Glomerular visceral epithelial cell (primary cell): ENCODE measurements around the gene EPB41L5.
A peak's percentile ranks its signal among the peaks of the same experiment; 100 is the strongest.
"Not testable (repeated sequence)": the region's sequence is repeated elsewhere in the genome, so short reads cannot be mapped to it uniquely, and the experiment has no call there.

Experiments used
- DNase-seq: peaks from one replicate; pipeline ENCODE4 v3.0.0-alpha.2; 2016; ENCODE audit errors: extremely low spot score

EPB41L5 gene

DNA sequence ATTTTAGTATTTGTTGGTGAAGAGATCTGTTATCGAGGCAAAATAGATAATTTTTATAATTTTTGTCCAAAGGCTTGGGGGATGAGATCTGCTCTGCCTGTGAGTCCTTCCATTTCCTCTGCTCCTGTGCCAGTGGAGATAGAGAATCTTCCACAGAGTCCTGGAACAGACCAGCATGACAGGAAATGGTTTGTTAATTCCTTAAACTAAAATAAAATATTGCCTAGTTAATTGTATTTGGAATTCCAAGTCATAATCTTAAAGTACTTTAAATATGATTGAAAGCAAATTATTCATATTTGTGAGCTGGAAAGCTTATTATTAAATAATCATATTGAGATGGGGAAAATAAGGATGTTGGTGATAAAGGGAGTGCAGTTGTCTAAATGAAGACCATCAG lies 87.8 kb downstream of the EPB41L5 start:
- DNase-seq = no peak

DNA sequence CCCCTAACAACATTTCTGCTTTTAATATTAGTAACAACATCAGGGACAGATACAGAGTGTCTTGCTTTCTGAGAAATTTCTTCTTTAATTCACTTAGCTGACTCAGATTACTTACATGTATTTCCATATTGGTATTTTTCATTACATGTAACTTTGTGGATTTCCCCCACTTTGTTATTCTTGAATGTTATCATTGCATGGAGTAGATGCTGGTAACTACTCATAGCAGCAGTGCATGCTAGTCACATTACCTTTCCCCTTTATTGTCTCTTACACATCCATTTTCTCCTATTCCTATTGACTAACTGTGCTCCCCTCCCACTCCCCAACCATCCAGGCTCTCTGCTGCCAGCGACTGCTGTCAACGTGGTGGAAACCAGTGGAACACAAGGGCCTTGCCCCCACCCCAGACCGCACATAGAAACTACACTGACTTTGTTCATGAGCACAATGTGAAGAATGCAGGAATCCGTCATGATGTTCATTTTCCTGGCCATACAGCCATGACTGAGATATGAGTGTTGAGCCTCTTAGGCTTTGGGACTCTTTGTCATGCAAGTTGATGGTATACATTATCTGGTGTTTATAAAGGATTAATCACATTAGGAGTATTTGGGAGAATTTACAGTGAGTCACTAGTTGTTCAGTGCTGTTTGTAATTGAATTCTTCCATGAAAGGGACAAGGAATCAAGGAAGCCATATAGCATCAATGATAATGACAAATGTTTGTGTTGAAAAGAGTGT lies 91.0 kb downstream of the EPB41L5 start:
- DNase-seq = peak; percentile 60

DNA sequence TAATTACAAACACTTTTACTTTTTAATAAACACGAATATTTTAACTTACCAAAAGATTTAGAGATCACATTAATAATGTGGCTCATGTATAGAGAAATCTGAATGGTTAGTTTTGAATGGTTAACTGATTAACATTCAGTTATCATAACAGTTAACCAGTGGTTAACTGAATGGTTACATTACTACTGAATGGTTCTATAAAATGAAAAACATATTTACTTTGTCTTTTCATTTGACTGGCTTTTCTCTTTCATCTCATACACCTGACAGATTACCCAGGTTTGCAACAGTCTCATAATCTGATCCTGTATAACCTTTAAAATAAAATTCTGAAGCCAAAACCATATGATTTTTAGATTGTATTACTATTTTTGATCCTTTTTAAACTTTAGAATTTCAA lies 91.9 kb downstream of the EPB41L5 start:
- no peak for DNase-seq

DNA sequence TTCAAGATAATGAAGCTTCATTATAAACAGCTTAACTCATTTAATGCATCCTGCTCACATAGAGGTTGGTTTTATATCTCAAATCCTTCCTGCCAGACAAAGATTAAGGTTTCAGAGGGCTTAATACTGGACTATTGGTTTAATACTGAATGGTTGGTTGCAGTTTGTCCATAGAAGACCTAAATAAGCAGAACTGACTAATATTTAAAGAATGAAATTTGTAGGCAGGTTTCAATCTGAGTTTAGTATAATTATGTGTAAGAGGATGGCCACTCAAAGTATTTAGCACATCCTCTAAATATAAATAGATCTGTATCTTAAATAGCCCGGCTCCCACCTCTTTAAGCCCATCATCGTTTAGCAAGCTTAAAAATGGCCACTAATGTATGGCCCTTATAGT lies 92.5 kb downstream of the EPB41L5 start:
- DNase-seq = no peak

DNA sequence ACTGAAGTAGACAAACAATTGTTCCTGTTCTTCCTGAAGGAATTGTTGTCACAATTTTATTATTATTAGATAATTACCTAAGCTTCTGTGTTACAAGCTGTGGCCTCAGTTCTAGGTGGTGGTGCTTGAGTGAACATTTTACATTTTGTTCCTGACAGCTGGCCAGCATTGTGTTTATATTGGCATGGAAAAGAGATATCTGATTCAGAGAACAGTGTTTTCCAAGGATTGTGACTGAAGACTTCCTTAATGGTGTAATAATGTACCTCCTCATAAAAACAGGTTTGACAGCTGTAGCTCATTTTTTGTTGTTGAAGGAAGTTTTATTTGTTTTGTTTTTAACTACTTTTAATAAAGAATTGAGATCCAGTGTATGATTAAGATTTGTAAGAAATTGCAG lies 95.2 kb downstream of the EPB41L5 start:
- peak; percentile 57 for DNase-seq

DNA sequence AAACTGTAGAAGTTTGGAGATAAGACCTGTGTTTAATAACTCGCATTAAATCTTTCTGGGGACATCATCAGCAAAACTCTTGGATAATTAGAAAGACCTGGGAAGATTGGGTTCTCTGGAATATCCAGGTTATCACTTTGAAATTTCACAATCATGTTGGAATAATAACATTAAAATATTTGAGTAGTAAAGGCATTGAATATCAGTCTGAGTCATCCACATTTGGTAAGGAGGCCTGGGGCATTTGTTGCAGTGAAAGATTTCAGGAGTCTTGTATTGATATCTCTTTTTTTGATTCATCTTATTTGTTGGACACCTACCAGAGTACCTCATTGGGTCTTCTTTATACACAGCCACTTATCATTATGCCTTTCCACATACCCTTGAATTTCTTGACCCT lies 95.9 kb downstream of the EPB41L5 start:
- DNase-seq = no peak

DNA sequence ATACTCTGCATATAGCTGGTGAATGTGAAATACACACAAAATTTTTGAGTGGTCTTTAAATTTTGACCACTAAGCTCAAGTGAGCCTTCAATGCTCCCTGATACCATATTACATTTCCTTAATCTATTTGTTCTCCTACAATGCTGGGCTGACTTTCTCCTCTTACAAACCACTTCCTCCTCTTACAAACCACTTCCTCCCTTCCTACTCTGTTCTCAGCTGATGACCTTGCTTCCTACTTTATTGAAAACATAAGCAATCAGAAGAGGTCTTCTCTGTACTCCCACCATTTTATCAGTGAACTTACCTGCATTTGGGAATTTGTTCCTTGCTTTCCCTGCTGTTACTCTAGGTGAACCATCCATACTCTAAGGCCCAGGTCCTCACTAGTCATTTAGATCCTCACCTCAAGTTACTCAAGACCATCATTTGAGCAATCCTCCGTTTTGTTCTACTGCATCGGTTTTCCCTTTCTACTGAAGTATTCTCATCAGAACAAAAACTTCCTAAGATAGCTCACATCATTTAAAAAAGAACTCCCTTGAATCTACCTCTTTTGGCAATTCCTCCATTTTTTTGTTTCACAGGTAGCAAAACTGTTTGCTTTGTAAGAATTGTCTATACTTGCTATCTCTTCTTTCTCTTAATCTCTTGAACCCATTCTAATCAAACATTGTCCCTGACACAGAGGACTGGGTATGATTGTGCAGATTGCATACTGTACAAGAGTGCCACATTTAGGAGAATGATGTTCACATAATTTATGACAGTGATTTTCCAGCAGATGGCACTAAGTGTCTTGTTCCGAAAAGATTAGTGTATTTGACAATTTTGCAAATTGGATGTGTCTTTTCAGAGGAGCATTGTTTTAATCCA lies 96.5 kb downstream of the EPB41L5 start:
- DNase-seq = peak; percentile 33

DNA sequence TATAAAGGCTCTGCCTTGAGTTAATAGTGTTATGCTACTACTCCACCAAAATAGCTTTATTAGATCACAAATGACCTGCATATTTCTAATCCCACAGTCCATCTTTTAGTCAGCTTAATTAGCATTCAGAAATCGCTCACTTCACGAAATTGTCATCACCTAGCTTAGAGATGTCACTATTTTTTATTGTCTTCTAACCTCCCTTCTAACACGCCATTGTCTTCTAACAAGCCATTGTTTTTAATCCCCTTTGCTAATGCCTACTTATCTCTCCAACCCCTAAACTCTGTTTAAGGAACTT lies 97.1 kb downstream of the EPB41L5 start:
- no peak for DNase-seq

DNA sequence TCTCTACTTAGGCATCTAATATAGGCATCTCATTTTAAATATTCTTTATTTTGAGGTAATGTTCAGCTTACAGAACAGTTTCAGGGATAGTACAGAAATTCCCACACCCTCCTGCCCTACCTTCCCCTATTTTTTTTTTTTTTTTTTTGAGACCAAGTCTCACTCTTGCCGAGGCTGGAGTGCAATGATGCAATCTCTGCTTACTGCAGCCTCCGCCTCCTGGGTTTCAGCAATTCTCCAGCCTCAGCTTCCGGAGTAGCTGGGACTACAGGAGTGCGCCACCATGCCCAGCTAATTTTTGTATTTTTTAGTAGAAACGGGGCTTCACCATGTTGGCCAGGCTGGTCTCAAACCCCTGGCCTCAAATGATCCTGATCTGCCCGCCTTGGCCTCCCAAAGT lies 97.6 kb downstream of the EPB41L5 start:
- no peak for DNase-seq

DNA sequence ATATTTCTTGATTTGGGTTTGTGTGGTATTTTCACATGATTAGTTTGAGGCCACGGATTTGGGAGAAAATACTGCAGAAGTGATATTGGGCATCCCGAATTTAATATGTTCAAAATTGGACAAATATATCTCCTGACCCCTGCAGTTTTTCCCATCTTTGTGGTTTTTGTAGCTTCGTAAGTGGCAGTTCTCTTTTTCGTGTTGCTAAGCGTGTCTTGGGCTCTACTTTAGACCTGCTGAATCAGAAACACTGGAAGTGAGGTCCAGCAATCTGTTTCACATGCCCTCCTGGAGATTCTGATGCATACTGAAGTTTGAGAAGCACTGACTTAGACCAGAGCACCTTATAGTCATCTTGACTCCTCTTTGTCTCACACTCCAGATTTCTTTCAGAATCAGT lies 98.3 kb downstream of the EPB41L5 start:
- DNase-seq = no peak

DNA sequence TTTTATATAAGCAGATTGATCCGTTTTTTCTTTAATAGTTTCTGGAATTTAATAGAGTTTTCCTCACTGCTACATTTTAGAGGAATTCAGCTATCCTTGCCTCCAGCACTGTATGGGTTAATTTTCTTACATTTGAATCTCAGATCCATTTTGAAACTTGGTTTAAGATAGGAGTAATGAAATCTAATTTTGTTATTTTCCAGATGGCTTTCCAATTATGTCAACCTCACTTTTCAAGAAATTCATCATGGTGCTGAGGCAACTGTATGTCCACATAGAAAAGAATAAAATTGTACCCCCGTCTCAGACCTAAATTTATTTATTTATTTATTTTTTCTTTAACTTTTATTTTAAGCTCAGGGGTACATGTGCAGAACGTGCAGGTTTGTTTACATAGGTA lies 105.1 kb downstream of the EPB41L5 start:
- no peak for DNase-seq

DNA sequence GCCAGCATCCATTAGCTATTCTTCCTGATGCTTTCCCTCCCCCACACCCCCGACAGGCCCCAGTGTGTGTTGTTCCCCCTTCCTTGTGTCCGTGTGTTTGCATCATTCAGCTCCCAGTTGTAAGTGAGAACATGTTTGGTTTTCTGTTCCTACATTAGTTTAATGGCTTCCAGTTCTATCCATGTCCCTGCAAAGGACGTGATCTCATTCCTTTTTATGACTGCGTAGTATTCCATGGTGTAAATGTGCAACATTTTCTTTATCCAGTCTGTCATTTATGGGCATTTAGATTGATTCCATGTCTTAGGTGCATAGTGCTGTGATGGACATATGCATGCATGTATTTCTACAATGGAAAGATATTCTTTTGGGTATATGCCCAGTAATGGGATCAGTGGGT lies 105.6 kb downstream of the EPB41L5 start:
- no peak for DNase-seq

DNA sequence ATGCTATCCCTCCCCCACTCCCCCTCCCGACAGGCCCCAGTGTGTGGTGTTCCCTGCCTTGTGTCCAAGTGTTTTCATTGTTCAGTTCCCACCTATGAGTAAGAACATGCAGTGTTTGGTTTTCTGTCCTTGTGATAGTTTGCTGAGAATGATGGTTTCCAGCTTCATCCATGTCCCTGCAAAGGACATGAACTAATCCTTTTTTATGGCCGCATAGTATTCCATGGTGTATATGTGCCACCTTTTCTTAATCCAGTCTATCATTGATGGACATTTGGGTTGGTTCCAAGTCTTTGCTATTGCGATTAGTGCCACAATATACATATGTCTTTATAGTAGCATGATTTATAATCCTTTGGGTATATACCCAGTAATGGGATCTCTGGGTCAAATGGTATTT lies 108.5 kb downstream of the EPB41L5 start:
- not testable (repeated sequence) for DNase-seq

DNA sequence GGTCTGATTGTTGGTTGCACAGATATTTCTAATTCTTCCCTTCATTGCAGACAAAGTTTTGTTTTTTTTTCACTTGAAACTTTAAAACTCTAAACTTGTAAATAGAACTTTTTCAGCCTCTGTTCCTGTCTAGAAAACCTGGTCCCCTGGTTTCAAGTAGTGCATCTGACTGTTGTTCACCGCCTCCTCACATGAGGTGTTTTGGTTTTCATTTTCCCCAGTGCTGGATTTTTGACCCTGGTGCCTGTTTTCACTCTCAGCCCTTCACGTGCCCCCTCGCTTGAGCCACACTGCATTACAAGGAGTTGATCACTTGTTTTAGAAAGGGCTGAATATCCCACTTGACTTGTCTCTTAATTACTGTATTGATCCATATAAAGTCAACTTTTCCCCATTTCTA lies 110.2 kb downstream of the EPB41L5 start:
- DNase-seq = no peak

DNA sequence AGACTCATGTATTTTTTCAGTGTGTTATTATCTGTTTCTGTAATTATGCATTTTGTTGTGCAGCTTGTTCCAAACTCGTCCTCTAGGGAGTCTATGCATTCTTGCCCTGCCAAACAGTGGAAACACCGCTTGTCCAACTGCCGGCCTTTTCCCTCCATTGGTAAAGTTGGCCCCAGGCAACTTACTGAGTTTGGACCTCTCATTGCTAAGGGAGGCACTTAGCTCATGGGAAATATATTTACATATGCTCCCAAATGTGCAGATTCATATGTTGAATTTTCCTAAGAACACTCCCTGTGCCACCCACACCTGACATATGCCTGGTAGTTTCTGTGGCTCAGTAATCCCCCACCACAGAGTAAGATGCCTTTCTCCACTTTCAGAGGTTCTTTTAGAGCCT lies 112.3 kb downstream of the EPB41L5 start:
- no peak for DNase-seq

DNA sequence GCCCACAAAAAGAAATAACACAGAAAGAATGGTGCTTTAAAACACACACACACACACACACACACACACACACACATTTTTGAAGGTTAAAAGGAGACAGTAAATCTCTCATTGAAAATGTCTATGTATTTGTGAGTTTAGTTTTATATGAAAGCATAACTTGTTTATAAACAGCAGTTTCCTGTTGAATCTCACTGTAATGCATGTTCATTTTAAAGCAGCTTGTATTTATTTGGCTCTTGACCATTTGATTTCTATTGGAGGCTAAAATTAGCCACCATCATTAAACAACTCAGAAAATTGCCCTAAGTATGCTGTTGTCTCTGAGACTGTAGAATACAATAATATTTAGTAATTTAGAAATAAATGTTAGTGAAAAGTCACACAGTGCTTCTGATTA lies 115.3 kb downstream of the EPB41L5 start:
- DNase-seq = no peak

DNA sequence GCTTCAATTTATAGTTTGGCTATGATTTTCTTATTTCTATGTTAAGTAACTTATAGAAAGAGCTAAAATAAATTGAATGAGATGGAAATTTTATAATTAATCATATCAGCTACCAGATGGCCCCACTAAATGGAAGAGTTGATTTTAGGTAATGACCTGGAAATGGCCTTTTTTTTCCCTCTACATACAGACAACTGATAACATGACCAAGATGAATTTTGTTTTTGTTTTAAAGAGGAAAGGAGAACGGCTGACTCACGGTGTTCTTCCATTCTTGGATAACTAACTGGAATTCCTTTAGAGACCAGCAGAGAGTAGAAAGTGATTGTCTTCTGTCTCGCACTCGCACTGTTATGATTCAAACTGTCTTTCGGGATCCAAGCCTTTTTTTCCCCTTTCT lies 119.3 kb downstream of the EPB41L5 start:
- peak; percentile 31 for DNase-seq

DNA sequence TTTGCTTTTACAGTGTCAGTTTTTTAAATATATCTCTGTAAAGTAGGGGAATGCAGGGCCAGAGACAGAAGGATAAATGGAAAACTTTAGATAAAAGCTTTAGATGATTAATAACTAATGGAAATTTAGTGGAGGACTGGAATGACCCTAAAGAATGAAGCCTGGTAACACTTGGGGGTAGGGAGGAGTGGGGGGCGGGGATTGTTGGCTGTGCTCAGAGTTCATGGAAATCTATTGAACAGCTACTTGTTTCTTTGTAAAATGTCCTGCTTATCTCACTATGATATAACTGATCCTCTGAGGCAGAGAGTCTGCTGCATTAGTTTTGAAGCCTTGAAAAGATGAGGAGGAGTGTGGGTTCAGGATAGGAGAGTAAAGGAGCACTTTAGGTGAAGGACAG lies 119.8 kb downstream of the EPB41L5 start:
- no peak for DNase-seq

DNA sequence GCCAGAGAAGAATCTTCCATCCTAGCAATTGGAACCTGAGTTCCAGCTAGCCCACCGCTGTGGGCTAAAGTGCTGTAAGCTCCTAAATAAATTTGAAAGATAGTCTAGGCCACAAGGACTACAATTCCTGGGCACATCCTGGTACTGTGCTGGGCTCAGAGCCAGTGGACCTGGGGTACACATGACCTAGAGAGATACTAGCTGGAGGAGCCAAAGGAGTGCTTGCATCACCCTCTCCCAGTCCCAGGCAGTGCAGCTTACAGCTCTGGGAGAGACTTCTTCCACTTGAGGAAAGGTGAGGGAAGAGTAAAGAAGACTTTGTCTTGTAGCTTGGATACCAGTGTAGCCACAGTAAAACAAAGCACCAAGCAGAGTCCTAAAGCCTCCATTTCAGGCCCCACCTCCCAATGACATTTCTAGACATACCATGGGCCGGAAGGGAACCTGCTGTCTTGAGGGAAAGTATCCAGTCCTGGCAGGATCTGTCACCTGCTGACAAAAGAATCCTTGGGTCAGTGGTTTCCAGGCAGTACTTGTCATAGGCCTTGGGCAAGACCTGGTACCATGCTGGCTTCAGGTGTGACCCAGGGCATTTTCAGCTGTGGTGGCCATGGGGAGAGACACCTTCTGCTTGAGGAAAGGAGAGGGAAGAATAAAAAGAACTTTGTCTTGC lies 120.8 kb downstream of the EPB41L5 start:
- no peak for DNase-seq

DNA sequence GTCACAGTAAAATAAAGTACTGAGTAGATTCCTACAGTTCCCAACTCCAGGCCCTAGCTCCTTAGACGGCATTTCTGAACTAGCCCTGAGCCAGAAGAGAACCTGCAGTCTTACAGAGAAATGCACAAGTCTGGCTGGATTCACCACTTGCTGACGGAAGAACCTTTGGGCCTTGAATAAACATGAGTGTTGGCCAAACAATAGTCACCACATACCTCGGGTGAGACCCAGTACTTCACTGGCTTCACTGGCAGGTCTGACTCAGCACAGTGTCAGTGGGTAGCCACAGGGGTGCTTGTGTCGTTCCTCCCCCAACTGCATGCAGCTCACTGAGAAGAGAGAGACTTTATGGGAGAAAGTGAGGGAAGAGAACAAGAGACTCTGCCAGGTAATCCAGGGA lies 121.4 kb downstream of the EPB41L5 start:
- peak; percentile 90 for DNase-seq

DNA sequence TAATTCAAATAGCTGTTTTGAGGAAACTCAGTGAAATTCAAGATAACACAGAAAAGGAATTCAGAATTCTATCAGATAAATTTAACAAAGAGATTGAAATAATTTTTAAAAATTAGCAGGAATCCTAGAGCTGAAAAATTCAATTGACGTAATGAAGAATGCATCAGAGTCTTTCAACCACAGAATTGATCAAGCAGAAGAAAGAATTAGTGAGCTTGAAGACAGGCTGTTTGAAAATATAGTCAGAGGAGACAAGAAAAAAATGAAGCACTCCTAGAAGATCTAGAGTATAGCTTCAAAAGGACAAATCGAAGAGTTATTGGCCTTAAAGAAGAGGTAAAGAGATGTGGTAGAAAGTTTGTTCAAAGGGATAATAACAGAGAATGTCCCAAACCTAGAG lies 122.1 kb downstream of the EPB41L5 start:
- DNase-seq = not testable (repeated sequence)

DNA sequence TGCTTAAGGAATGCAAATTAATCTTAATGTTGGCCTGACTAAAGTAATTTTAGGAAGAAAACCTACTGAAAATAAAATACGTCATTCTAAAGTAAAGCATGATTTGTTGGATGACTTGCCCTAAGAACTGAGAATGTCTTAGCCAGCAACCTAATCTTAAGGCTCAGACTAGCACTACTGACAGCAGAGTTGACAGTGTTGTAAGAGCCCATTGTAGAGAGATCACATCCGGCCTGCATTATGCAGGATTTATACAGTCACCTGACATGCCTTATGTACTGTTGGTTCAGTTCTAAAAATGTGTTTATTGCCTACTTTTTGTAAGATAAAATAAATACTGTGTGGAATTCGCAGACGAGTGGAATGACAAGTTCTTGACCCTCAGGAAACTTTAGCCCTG lies 128.0 kb downstream of the EPB41L5 start:
- DNase-seq = no peak
